HepG2 (cell line): Measurements from ENCODE around the gene IFT122. TPM values are rescaled to one million over a fixed set of nuclear protein-coding genes. Genes with fewer than 3 reads are reported as not detected.
A peak's percentile ranks its signal among the peaks of the same experiment; 100 is the strongest.

Experiments
- ATAC-seq: fragments of 200-7000 bp; cut with Tn5 transposase; 3 replicates; pipeline ENCODE4 v1.9.1; 2020; ENCODE audit warnings: mild to moderate bottlenecking, moderate library complexity
- BruUV-seq: library from RNA; stranded (reverse); fragments of 400-500 nt; replicated peaks from 2 replicates; lab custom pipeline; 2021; lab: Mats Ljungman, UMichigan
- CTCF ChIA-PET: fragments of 300-600 bp; formaldehyde crosslinking; extraction: SDS; loops from one replicate; lab custom pipeline; 2021; ENCODE audit warnings: low total read pairs, inconsistent platforms, low intra/inter-chr PET ratio; lab: Yijun Ruan, JAX
- POLR2A ChIA-PET: fragments of 350-600 bp; sonication (Branson Sonifier 250); formaldehyde crosslinking; loops from one replicate; lab custom pipeline; 2020; ENCODE audit warnings: antibody characterized with exemption, inconsistent platforms; lab: Yijun Ruan, JAX
- DNase-seq: peaks from one replicate; pipeline ENCODE4 v3.0.0-alpha.2; 2015; ENCODE audit warnings: low spot score
- FAIRE-seq: peaks from 3 replicates; lab custom pipeline; 2011; peaks lifted over from hg19 to GRCh38; lab: Jason Lieb, UNC
- H2AFZ ChIP-seq: one replicate; pipeline ENCODE4 v1.6.1; 2011; ENCODE audit warnings: low read length, inconsistent platforms
- H3K27ac ChIP-seq: fragments of 300-600 bp; 3 replicates; pipeline ENCODE4 v1.8.0; 2011; ENCODE audit warnings: mixed run types, mild to moderate bottlenecking, mixed read lengths, low read length, inconsistent platforms; ENCODE audit not compliant: insufficient read depth; ENCODE audit errors: extremely low read length
- H3K27me3 ChIP-seq, 2 experiments: fragments of 200-600 bp in 1 of 2; 2 replicates in 1 of 2; 3 replicates in 1 of 2; pipeline versions ENCODE4 v1.6.0 to v1.8.0; 2011; ENCODE audit warnings: low read length in 2 of 2, mild to moderate bottlenecking in 2 of 2, moderate library complexity in 2 of 2, inconsistent platforms in 1 of 2; ENCODE audit not compliant: insufficient read depth in 2 of 2, control insufficient read depth in 1 of 2
- H3K36me3 ChIP-seq, 2 experiments: fragments of 200-600 bp in 1 of 2; replicated peaks in 1 of 2; 2 replicates in 1 of 2; 3 replicates in 1 of 2; pipeline versions ENCODE4 v1.5.1 to v1.8.0; 2011; ENCODE audit warnings: low read length in 2 of 2, inconsistent platforms in 1 of 2; ENCODE audit not compliant: insufficient read depth in 2 of 2, control insufficient read depth in 1 of 2
- H3K4me1 ChIP-seq: 2 replicates; pipeline ENCODE4 v1.5.1; 2012; ENCODE audit warnings: low read length, inconsistent platforms; ENCODE audit not compliant: insufficient read depth
- H3K4me2 ChIP-seq: 2 replicates; pipeline ENCODE4 v1.6.0; 2011; ENCODE audit warnings: low read depth, low read length, inconsistent platforms
- H3K4me3 ChIP-seq, 3 experiments: fragments of 200-600 bp in 1 of 3; sonication (generic), shearing (Covaris generic) in 1 of 3; replicated peaks in 1 of 3; 2 replicates each; pipeline ENCODE4 v1.5.1; 2011 to 2016; ENCODE audit warnings: low read length in 3 of 3, inconsistent platforms in 2 of 3, low read depth in 2 of 3, mild to moderate bottlenecking in 2 of 3, control low read depth in 1 of 3, mixed read lengths in 1 of 3; ENCODE audit not compliant: insufficient read depth in 1 of 3
- H3K79me2 ChIP-seq: one replicate; pipeline ENCODE4 v1.6.1; 2011; ENCODE audit warnings: low read length, inconsistent platforms; ENCODE audit not compliant: insufficient read depth
- H3K9ac ChIP-seq: 2 replicates; pipeline ENCODE4 v1.6.0; 2011; ENCODE audit warnings: mild to moderate bottlenecking, low read depth, low read length, inconsistent platforms; ENCODE audit not compliant: insufficient read depth
- H3K9me3 ChIP-seq: 2 replicates; pipeline ENCODE4 v1.5.1; 2012; ENCODE audit warnings: mild to moderate bottlenecking, low read length
- H4K20me1 ChIP-seq: 2 replicates; pipeline ENCODE4 v1.6.0; 2011; ENCODE audit warnings: inconsistent platforms, mild to moderate bottlenecking, low read length, moderate library complexity; ENCODE audit not compliant: insufficient read depth
- ESRRA ChIP-seq: sonication (generic); formaldehyde crosslinking; IDR thresholded peaks from 2 replicates; pipeline ENCODE4 v1.5.1; 2020; ENCODE audit warnings: mild to moderate bottlenecking, low read depth, missing genetic modification reagents
- FOXM1 ChIP-seq: sonication (generic); formaldehyde crosslinking; IDR thresholded peaks from 2 replicates; pipeline ENCODE4 v1.5.0; 2020; ENCODE audit warnings: missing genetic modification reagents
- PRMT3 ChIP-seq: sonication (generic); formaldehyde crosslinking; IDR thresholded peaks from 2 replicates; pipeline ENCODE4 v1.8.1; 2022; ENCODE audit warnings: low read depth, mild to moderate bottlenecking, moderate library complexity, missing genetic modification reagents, borderline replicate concordance
- ZIK1 ChIP-seq: sonication (generic); formaldehyde crosslinking; IDR thresholded peaks from 2 replicates; pipeline ENCODE4 v1.5.0; 2020; ENCODE audit warnings: mild to moderate bottlenecking, low read depth, missing genetic modification reagents, borderline replicate concordance
- ZMYM3 ChIP-seq: sonication (generic); formaldehyde crosslinking; IDR thresholded peaks from 2 replicates; pipeline ENCODE4 v1.5.1; 2020; ENCODE audit warnings: mild to moderate bottlenecking, missing genetic modification reagents
- ZNF432 ChIP-seq: sonication (generic); formaldehyde crosslinking; IDR thresholded peaks from 2 replicates; pipeline ENCODE4 v1.5.0; 2020; ENCODE audit warnings: missing genetic modification reagents, mild to moderate bottlenecking, borderline replicate concordance
- ZNF598 ChIP-seq: sonication (generic); formaldehyde crosslinking; IDR thresholded peaks from 2 replicates; pipeline ENCODE4 v1.5.1; 2020; ENCODE audit warnings: mild to moderate bottlenecking, missing genetic modification reagents, borderline replicate concordance
- ZNF678 ChIP-seq: sonication (generic); formaldehyde crosslinking; IDR thresholded peaks from 2 replicates; pipeline ENCODE4 v1.4.0; 2020; ENCODE audit warnings: mild to moderate bottlenecking, missing genetic modification reagents
- WGBS: methylation state at CpG from one replicate; pipeline ENCODE4 v1.1.6; 2017; ENCODE audit warnings: low lambda C conversion rate; 5-methylcytosine and 5-hydroxymethylcytosine counted together
- in situ Hi-C: cut with HindIII; loops from 2 replicates; pipeline ENCODE4 v1.10.0; 2017; ENCODE audit warnings: low pct_unique_long_range_greater_than_20kb; ENCODE audit not compliant: extremely low pct_ligation_motif_present
- intact Hi-C: fragments of 100-400 bp; cut with micrococcal nuclease; formaldehyde crosslinking; loops from one replicate; pipeline ENCODE4 v1.10.0; 2022; ENCODE audit not compliant: unreplicated experiment
- polyA plus RNA-seq, 8 experiments: library from polyadenylated mRNA; depleted of rRNA in 3 of 8; stranded (reverse) in 7 of 8; unstranded in 1 of 8; fragments of >200 nt; fragmentation: Illumina TruSeq in 4 of 8; extraction: Trizol in 4 of 8; gene quantifications; 2 replicates each; pipeline versions ENCODE4 v1.2.1 to v1.2.3, GENCODE V29; 2011 to 2016; ENCODE audit warnings: low read depth in 4 of 8, missing spikeins in 1 of 8, mixed read lengths in 1 of 8; ENCODE audit not compliant: insufficient read depth in 1 of 8
- total RNA-seq, 5 experiments: library from RNA; depleted of rRNA; stranded (reverse); fragments of >200 nt; fragmentation: Illumina TruSeq; extraction: Trizol; gene quantifications; 2 replicates each; pipeline ENCODE4 v1.2.3, GENCODE V29; 2016; ENCODE audit warnings: low read depth in 1 of 5
- TF ChIP-seq, protein P1 (sequence below): sonication (generic); formaldehyde crosslinking; IDR thresholded peaks from 2 replicates; pipeline ENCODE4 v1.9.0; 2022; ENCODE audit warnings: low read depth, missing genetic modification reagents
- TF ChIP-seq, protein P2 (sequence below): sonication (generic); formaldehyde crosslinking; IDR thresholded peaks from 2 replicates; pipeline ENCODE4 v1.5.0; 2020; ENCODE audit warnings: mild to moderate bottlenecking, missing genetic modification reagents, moderate library complexity
- TF ChIP-seq, protein P3 (sequence below): sonication (generic); formaldehyde crosslinking; IDR thresholded peaks from 2 replicates; pipeline ENCODE4 v1.4.0; 2020; ENCODE audit warnings: missing genetic modification reagents, low read depth, mild to moderate bottlenecking, borderline replicate concordance
- TF ChIP-seq, protein P4 (sequence below): sonication (generic); formaldehyde crosslinking; IDR thresholded peaks from 2 replicates; pipeline ENCODE4 v1.8.0; 2022; ENCODE audit warnings: mild to moderate bottlenecking, missing genetic modification reagents
- TF ChIP-seq, protein P5 (sequence below): sonication (generic); formaldehyde crosslinking; IDR thresholded peaks from 2 replicates; pipeline ENCODE4 v1.9.0; 2021; ENCODE audit warnings: missing genetic modification reagents, borderline replicate concordance

Gene IFT122
- total and polyA plus RNA-seq, 2 of the 13 experiments (the other 11 are each of a cell fraction or from before 2014, with no cell fraction given), result 10.1 to 10.3 TPM

DNA sequence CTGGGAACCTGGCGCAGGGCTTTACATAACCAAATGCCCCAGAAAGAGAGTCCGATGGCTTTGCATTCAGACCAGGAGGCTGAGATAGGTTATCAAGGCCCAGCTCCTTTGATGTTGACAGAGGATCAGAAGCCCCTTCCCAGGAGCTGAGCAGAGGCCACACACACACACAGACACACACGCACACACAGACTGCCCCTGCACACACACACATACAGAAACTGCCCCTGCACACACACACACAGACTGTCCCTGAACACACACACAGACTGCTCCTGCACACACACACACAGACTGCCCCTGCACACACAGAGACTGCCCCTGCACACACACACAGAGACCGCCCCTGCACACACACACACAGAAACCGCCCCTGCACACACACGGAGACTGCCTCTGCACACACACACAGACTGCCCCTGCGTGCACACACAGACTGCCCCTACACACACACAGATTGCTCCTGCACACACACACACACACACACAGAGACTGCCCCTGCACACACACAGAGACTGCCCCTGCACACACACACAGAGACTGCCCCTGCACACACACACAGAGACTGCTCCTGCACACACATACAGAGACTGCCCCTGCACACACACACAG is 75.9 kb downstream of the IFT122 start (continued):
- TF ChIP-seq, protein P1, sequence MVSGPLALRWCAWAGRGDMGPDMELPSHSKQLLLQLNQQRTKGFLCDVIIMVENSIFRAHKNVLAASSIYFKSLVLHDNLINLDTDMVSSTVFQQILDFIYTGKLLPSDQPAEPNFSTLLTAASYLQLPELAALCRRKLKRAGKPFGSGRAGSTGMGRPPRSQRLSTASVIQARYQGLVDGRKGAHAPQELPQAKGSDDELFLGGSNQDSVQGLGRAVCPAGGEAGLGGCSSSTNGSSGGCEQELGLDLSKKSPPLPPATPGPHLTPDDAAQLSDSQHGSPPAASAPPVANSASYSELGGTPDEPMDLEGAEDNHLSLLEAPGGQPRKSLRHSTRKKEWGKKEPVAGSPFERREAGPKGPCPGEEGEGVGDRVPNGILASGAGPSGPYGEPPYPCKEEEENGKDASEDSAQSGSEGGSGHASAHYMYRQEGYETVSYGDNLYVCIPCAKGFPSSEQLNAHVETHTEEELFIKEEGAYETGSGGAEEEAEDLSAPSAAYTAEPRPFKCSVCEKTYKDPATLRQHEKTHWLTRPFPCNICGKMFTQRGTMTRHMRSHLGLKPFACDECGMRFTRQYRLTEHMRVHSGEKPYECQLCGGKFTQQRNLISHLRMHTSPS (CRISPR knock-in tag), result 0 out of 2 replicates have a peak, but pooled peaks have one; percentile 32
- TF ChIP-seq, protein P2, sequence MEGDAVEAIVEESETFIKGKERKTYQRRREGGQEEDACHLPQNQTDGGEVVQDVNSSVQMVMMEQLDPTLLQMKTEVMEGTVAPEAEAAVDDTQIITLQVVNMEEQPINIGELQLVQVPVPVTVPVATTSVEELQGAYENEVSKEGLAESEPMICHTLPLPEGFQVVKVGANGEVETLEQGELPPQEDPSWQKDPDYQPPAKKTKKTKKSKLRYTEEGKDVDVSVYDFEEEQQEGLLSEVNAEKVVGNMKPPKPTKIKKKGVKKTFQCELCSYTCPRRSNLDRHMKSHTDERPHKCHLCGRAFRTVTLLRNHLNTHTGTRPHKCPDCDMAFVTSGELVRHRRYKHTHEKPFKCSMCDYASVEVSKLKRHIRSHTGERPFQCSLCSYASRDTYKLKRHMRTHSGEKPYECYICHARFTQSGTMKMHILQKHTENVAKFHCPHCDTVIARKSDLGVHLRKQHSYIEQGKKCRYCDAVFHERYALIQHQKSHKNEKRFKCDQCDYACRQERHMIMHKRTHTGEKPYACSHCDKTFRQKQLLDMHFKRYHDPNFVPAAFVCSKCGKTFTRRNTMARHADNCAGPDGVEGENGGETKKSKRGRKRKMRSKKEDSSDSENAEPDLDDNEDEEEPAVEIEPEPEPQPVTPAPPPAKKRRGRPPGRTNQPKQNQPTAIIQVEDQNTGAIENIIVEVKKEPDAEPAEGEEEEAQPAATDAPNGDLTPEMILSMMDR (CRISPR knock-in tag), result peak; percentile 29; the same call in 1 of the 2 replicates
- 0 out of 2 replicates have a peak, but pooled peaks have one; percentile 13 for TF ChIP-seq ZIK1 (CRISPR knock-in tag)

DNA sequence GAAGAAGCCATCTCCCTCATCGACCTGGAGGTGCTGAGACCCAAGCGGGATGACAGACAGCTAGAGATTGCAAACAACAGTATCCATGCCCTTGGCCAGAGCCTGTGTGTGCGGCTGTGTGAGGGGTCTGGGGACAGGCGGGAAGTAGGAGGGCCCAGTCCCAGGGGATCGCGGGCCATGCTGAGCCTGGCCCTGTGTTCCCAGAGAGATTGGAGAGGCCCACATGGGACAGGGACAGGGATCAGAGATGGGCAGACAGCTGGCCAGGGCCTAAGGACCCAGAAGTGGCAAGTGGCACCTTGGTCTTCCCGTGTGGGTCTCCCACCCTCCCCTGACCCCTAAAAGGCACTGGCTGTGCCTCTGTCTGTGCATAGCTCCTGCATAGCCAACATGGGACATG is 77.5 kb downstream of the IFT122 start:
- no peaks in the 10 kb centered on the region for H3K79me2 ChIP-seq
- DNase-seq, result no peak
- no peaks in the 10 kb centered on the region for H4K20me1 ChIP-seq
- no peaks in the 10 kb centered on the region for H3K27me3 ChIP-seq
- no peak overlapping the region for H3K4me3 ChIP-seq
- no peak overlapping the region for H3K27ac ChIP-seq
- no peak for FAIRE-seq
- H3K36me3 ChIP-seq, result peaks cover 0 to 1% of the 10 kb centered on the region in 2 experiments; a peak in 1 of 5 replicates
- ATAC-seq, result peak; percentile 11; the same call in 2 of the 3 replicates
- no peak overlapping the region for H2AFZ ChIP-seq
- no peaks in the 10 kb centered on the region for H3K9me3 ChIP-seq
- intact Hi-C loops, result no loop called here
- WGBS, result 55% methylated on average over 2 of the region's 7 CpGs
- no peak overlapping the region for H3K9ac ChIP-seq
- ChIA-PET CTCF (no interaction called here), POLR2A (interaction anchor here (1.5 kb wide), 1 partner anchor 76 kb away, joined by 4 read pairs; no protein-coding TSS in a partner anchor)
- H3K4me2 ChIP-seq, result no peak overlapping the region
- in situ Hi-C loops, result no loop called here
- no TSS peak for BruUV-seq
- H3K4me1 ChIP-seq, result peaks cover 57% of the 10 kb centered on the region
- TF ChIP-seq, protein P3, sequence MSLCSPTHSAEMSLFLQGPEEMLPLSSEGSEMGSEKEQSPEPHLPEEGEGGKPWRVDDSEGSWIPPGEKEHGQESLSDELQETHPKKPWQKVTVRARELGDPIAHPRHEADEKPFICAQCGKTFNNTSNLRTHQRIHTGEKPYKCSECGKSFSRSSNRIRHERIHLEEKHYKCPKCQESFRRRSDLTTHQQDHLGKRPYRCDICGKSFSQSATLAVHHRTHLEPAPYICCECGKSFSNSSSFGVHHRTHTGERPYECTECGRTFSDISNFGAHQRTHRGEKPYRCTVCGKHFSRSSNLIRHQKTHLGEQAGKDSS, result no peak
- TF ChIP-seq PRMT3 (CRISPR knock-in tag) (no peak), ZNF598 (CRISPR knock-in tag) (no peak), FOXM1 (CRISPR knock-in tag) (no peak), ZNF678 (no peak), ESRRA (no peak), ZMYM3 (CRISPR knock-in tag) (no peak), ZNF432 (CRISPR knock-in tag) (no peak)
- TF ChIP-seq, protein P4, sequence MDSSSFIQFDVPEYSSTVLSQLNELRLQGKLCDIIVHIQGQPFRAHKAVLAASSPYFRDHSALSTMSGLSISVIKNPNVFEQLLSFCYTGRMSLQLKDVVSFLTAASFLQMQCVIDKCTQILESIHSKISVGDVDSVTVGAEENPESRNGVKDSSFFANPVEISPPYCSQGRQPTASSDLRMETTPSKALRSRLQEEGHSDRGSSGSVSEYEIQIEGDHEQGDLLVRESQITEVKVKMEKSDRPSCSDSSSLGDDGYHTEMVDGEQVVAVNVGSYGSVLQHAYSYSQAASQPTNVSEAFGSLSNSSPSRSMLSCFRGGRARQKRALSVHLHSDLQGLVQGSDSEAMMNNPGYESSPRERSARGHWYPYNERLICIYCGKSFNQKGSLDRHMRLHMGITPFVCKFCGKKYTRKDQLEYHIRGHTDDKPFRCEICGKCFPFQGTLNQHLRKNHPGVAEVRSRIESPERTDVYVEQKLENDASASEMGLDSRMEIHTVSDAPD (CRISPR knock-in tag), result no peak
- TF ChIP-seq, protein P5, sequence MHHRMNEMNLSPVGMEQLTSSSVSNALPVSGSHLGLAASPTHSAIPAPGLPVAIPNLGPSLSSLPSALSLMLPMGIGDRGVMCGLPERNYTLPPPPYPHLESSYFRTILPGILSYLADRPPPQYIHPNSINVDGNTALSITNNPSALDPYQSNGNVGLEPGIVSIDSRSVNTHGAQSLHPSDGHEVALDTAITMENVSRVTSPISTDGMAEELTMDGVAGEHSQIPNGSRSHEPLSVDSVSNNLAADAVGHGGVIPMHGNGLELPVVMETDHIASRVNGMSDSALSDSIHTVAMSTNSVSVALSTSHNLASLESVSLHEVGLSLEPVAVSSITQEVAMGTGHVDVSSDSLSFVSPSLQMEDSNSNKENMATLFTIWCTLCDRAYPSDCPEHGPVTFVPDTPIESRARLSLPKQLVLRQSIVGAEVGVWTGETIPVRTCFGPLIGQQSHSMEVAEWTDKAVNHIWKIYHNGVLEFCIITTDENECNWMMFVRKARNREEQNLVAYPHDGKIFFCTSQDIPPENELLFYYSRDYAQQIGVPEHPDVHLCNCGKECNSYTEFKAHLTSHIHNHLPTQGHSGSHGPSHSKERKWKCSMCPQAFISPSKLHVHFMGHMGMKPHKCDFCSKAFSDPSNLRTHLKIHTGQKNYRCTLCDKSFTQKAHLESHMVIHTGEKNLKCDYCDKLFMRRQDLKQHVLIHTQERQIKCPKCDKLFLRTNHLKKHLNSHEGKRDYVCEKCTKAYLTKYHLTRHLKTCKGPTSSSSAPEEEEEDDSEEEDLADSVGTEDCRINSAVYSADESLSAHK (CRISPR knock-in tag), result no peak
